Measurements from ENCODE around the gene KCNK4. TPM values are rescaled to one million over a fixed set of nuclear protein-coding genes. Genes with fewer than 3 reads are reported as not detected.
A peak's percentile ranks its signal among the peaks of the same experiment; 100 is the strongest.

Gene KCNK4
- total RNA-seq, 1 donor from 2014 or later, result 0.36 TPM

- no peak overlapping the region for H3K27ac Mint-ChIP-seq (ENCODE audit: unreplicated experiment)
- no peak overlapping the region for H3K4me3 Mint-ChIP-seq (ENCODE audit: unreplicated experiment)
- no peak for DNase-seq (ENCODE audit: low spot score)
- peaks cover 21% of the 10 kb centered on the region for H3K4me1 Mint-ChIP-seq (ENCODE audit: unreplicated experiment)
- no peak for TF ChIP-seq CTCF (IDR thresholded peaks at IDR 0.05; ENCODE audit: unreplicated experiment)
- H3K36me3 Mint-ChIP-seq (ENCODE audit: low read depth, unreplicated experiment), result peaks cover 17% of the 10 kb centered on the region
- H3K27me3 Mint-ChIP-seq (ENCODE audit: unreplicated experiment), result peaks cover 23% of the 10 kb centered on the region
- H3K9me3 Mint-ChIP-seq (ENCODE audit: unreplicated experiment), result no peaks in the 10 kb centered on the region
Measured at GRCh38 chr11:64265176-64266160, 25.6 kb upstream of the KCNK4 start.

DNA sequence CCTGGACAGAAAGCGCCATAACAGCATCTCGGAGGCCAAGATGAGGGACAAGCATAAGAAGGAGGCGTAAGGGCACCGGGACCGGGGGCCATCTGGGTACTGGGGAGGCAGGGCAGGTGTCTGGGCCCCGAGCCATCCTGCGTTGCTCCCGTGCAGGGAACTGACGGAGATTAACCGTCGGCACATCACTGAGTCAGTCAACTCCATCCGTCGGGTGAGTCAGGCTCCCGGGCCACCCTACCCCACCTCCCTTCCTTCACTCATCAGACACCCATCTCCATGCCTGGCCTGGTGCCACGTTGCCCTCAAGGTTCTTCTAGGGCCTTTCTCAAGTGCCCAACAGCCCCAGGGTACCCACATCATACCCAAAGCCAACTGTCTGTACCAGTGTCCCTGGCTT, 24.8 kb upstream of the KCNK4 start:
- H3K27me3 Mint-ChIP-seq (ENCODE audit: unreplicated experiment), result peaks cover 23% of the 10 kb centered on the region
- no peaks in the 10 kb centered on the region for H3K9me3 Mint-ChIP-seq (ENCODE audit: unreplicated experiment)
- H3K36me3 Mint-ChIP-seq (ENCODE audit: low read depth, unreplicated experiment), result peaks cover 17% of the 10 kb centered on the region

DNA sequence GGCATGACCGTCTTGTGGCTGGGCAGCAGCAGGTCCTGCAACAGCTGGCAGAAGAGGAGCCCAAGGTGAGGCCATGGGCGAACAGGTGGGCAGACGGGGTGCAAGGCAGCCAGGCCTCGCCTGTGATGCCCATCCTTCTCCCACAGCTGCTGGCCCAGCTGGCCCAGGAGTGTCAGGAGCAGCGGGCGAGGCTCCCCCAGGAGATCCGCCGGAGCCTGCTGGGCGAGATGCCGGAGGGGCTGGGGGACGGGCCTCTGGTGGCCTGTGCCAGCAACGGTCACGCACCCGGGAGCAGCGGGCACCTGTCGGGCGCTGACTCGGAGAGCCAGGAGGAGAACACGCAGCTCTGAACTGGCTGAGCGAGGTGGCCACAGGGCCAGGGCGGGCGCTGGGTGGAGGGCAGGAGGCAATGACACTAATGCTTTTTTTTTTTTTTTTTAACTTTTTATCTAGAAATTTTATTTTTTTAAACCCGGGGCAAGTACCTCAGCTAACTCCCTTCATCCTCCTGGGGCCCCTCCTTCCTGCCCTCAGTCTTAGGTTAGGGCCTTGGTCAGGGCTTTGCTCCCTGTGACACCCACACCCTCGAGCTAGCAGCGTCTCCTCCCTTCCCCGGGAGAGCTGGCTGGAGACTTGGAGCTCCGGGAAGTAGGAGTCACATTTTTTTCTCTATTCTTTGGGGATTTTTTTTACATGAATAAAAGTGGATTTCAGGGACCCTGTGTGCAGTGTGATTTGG, 23.7 kb upstream of the KCNK4 start:
- no peak overlapping the region for H3K27ac Mint-ChIP-seq (ENCODE audit: unreplicated experiment)
- peaks cover 21% of the 10 kb centered on the region for H3K4me1 Mint-ChIP-seq (ENCODE audit: unreplicated experiment)
- H3K9me3 Mint-ChIP-seq (ENCODE audit: unreplicated experiment), result no peaks in the 10 kb centered on the region
- peaks cover 17% of the 10 kb centered on the region for H3K36me3 Mint-ChIP-seq (ENCODE audit: low read depth, unreplicated experiment)
- H3K4me3 Mint-ChIP-seq (ENCODE audit: unreplicated experiment), result peak overlapping the region; percentile 59
- TF ChIP-seq CTCF (IDR thresholded peaks at IDR 0.05; ENCODE audit: unreplicated experiment), result no peak
- peaks cover 20% of the 10 kb centered on the region for H3K27me3 Mint-ChIP-seq (ENCODE audit: unreplicated experiment)
- no peak for DNase-seq (ENCODE audit: low spot score)

More for the DNA sequence above, 24.8 kb upstream of the KCNK4 start:
- TF ChIP-seq CTCF (IDR thresholded peaks at IDR 0.05; ENCODE audit: unreplicated experiment), result no peak
- DNase-seq (ENCODE audit: low spot score), result no peak
- Mint-ChIP-seq H3K4me3 (ENCODE audit: unreplicated experiment) (no peak overlapping the region), H3K27ac (ENCODE audit: unreplicated experiment) (no peak overlapping the region), H3K4me1 (ENCODE audit: unreplicated experiment) (peaks cover 21% of the 10 kb centered on the region)

- H3K4me3 Mint-ChIP-seq (ENCODE audit: unreplicated experiment), result peak overlapping the region; percentile 87
- no peak for DNase-seq (ENCODE audit: low spot score)
- H3K27me3 Mint-ChIP-seq (ENCODE audit: unreplicated experiment), result peaks cover 20% of the 10 kb centered on the region
- H3K4me1 Mint-ChIP-seq (ENCODE audit: unreplicated experiment), result peaks cover 17% of the 10 kb centered on the region
- peak overlapping the region; percentile 95 for H3K27ac Mint-ChIP-seq (ENCODE audit: unreplicated experiment)
- no peaks in the 10 kb centered on the region for H3K9me3 Mint-ChIP-seq (ENCODE audit: unreplicated experiment)
- TF ChIP-seq CTCF (IDR thresholded peaks at IDR 0.05; ENCODE audit: unreplicated experiment), result no peak
- peaks cover 14% of the 10 kb centered on the region for H3K36me3 Mint-ChIP-seq (ENCODE audit: low read depth, unreplicated experiment)
Measured at GRCh38 chr11:64268025-64268892, 22.8 kb upstream of the KCNK4 start.
